ENCODE data around the gene FMNL1. TPM values are rescaled to one million over a fixed set of nuclear protein-coding genes. Genes with fewer than 3 reads are reported as not detected.

FMNL1 gene
- total RNA-seq, 1 donor from 2014 or later, result 10.7 TPM

- Histone ChIP-seq H3K4me3 (no peak overlapping the region), H3K27ac (peak overlapping the region in 1 of 2 donors; percentile 61), H3K36me3 (no peaks in the 10 kb centered on the region), H3K4me1 (peaks cover 0 to 15% of the 10 kb centered on the region in 2 donors), H3K9me3 (no peaks in the 10 kb centered on the region), H3K27me3 (no peaks in the 10 kb centered on the region)
- DNase-seq (ENCODE audit: low spot score in 2 of 2), result no peak
- TF ChIP-seq CTCF (IDR thresholded peaks at IDR 0.05), result no peak
- intact Hi-C loops (cut with DNase I), result no loop called here
Observed at GRCh38 chr17:45177563-45177962, 44.1 kb upstream of the FMNL1 start.

- intact Hi-C loops (cut with DNase I), result no loop called here
- TF ChIP-seq CTCF (IDR thresholded peaks at IDR 0.05), result no peak
- H3K4me3 ChIP-seq, result no peak overlapping the region
- H3K9me3 ChIP-seq, result no peaks in the 10 kb centered on the region
- no peaks in the 10 kb centered on the region for H3K36me3 ChIP-seq
- no peaks in the 10 kb centered on the region for H3K27me3 ChIP-seq
- no peak overlapping the region for H3K27ac ChIP-seq
- DNase-seq (ENCODE audit: low spot score in 2 of 2), result no peak
- no peaks in the 10 kb centered on the region for H3K4me1 ChIP-seq
Observed at GRCh38 chr17:45184144-45184543, 37.5 kb upstream of the FMNL1 start.

- TF ChIP-seq CTCF (IDR thresholded peaks at IDR 0.05), result no peak
- Histone ChIP-seq H3K27me3 (no peaks in the 10 kb centered on the region), H3K4me1 (no peaks in the 10 kb centered on the region), H3K9me3 (no peaks in the 10 kb centered on the region), H3K36me3 (no peaks in the 10 kb centered on the region), H3K27ac (no peak overlapping the region), H3K4me3 (no peak overlapping the region)
- DNase-seq (ENCODE audit: low spot score in 2 of 2), result no peak
- intact Hi-C loops (cut with DNase I), result no loop called here
Observed at GRCh38 chr17:45186801-45187354, 34.8 kb upstream of the FMNL1 start.

DNA sequence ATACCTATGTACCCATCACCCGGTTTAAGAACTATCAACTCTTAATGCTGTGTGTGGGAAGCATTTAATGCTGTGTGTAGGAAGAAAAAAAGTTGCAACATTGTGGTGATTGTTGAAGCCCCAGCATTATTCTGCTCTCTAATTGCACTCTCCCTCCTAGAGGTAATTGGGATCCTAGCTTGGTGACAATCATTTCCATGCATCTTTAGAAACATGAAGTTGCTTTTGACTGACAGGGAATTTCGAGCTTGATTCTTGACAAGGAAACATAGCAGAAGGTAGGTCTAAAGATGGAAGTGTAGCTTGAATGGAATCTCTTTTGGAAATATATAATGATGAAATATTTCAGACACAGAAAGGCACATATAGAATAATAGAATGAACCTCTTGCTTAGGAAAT, 32.7 kb upstream of the FMNL1 start:
- H3K36me3 ChIP-seq, result no peaks in the 10 kb centered on the region
- intact Hi-C loops (cut with DNase I), result no loop called here
- H3K27me3 ChIP-seq, result no peaks in the 10 kb centered on the region
- H3K9me3 ChIP-seq, result no peaks in the 10 kb centered on the region
- no peak overlapping the region for H3K27ac ChIP-seq
- H3K4me3 ChIP-seq, result no peak overlapping the region
- no peaks in the 10 kb centered on the region for H3K4me1 ChIP-seq
- no peak for DNase-seq (ENCODE audit: low spot score in 2 of 2)
- no peak for TF ChIP-seq CTCF (IDR thresholded peaks at IDR 0.05)

DNA sequence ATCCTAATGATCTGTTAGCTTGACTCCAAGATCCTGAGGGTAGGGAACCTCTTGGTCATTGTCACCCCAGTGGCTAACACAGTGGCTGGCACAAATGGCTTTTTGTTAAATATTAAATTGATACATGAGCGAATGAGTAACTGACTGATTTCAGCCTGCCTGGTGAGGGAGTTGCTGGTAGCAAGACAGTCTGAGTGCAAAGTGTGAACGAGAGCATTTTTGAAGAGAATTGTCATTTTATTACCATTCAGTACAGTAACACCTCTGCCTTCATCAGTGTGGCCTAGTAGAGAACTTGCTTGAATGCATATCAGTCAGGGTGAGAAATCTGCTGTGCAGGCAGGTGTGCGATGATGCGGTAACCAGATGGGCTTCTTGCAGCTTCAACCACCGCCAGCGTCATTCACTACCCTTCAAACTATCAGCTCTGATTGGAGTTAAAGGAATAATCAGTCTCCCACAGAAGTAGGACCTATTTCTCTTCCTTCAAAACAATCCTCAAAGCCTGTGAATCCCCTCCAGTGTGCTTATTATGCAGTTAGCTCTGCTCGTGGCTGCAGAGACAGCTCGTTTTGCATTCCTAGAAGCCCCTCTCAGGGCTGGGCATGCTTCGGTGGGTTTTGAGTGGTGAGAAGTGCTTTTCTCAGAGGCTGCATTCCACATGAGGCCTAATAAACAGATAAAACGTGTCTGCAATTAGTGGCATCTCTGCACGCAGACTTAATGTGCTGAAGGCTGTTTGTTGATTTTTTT, 31.0 kb upstream of the FMNL1 start:
- Histone ChIP-seq H3K36me3 (no peaks in the 10 kb centered on the region), H3K27ac (no peak overlapping the region), H3K9me3 (no peaks in the 10 kb centered on the region), H3K4me3 (no peak overlapping the region), H3K4me1 (no peaks in the 10 kb centered on the region), H3K27me3 (no peaks in the 10 kb centered on the region)
- intact Hi-C loops (cut with DNase I), result no loop called here
- DNase-seq (ENCODE audit: low spot score in 2 of 2), result no peak
- TF ChIP-seq CTCF (IDR thresholded peaks at IDR 0.05), result no peak
